ENCODE data around the gene RAB11A. TPM values are rescaled to one million over a fixed set of nuclear protein-coding genes. Genes with fewer than 3 reads are reported as not detected.

The RAB11A gene
- total RNA-seq, 1 donor from 2014 or later: 295 TPM

- no peak for DNase-seq (ENCODE audit: low read depth)
- TF ChIP-seq CTCF (IDR thresholded peaks at IDR 0.05; ENCODE audit: insufficient read depth, low read length, poor library complexity, severe bottlenecking): no peak
- no peaks in the 10 kb centered on the region for H3K27me3 ChIP-seq (ENCODE audit: control insufficient read depth, insufficient read depth, low read length)
- H3K36me3 ChIP-seq (ENCODE audit: control insufficient read depth, insufficient read depth, low read length): no peaks in the 10 kb centered on the region
- no peak overlapping the region for H3K4me3 ChIP-seq (ENCODE audit: low read depth, low read length)
Measured at GRCh38 chr15:65901336-65901735, 32.0 kb downstream of the RAB11A start.

- Histone ChIP-seq H3K27me3 (ENCODE audit: control insufficient read depth, insufficient read depth, low read length) (no peaks in the 10 kb centered on the region), H3K36me3 (ENCODE audit: control insufficient read depth, insufficient read depth, low read length) (no peaks in the 10 kb centered on the region), H3K4me3 (ENCODE audit: low read depth, low read length) (no peak overlapping the region)
- DNase-seq (ENCODE audit: low read depth): no peak
- no peak for TF ChIP-seq CTCF (IDR thresholded peaks at IDR 0.05; ENCODE audit: insufficient read depth, low read length, poor library complexity, severe bottlenecking)
Measured at GRCh38 chr15:65901836-65902235, 32.5 kb downstream of the RAB11A start.

GRCh38 chr15:65902373-65902772 lies 33.1 kb downstream of the RAB11A start:
- peak; percentile 73 for DNase-seq (ENCODE audit: low read depth)
- no peak for TF ChIP-seq CTCF (IDR thresholded peaks at IDR 0.05; ENCODE audit: insufficient read depth, low read length, poor library complexity, severe bottlenecking)
- Histone ChIP-seq H3K4me3 (ENCODE audit: low read depth, low read length) (no peak overlapping the region), H3K27me3 (ENCODE audit: control insufficient read depth, insufficient read depth, low read length) (no peaks in the 10 kb centered on the region), H3K36me3 (ENCODE audit: control insufficient read depth, insufficient read depth, low read length) (no peaks in the 10 kb centered on the region)

- Histone ChIP-seq H3K27me3 (ENCODE audit: control insufficient read depth, insufficient read depth, low read length) (no peaks in the 10 kb centered on the region), H3K36me3 (ENCODE audit: control insufficient read depth, insufficient read depth, low read length) (no peaks in the 10 kb centered on the region), H3K4me3 (ENCODE audit: low read depth, low read length) (no peak overlapping the region)
- no peak for DNase-seq (ENCODE audit: low read depth)
- TF ChIP-seq CTCF (IDR thresholded peaks at IDR 0.05; ENCODE audit: insufficient read depth, low read length, poor library complexity, severe bottlenecking): no peak
Measured at GRCh38 chr15:65903296-65904073, 34.2 kb downstream of the RAB11A start.

- TF ChIP-seq CTCF (IDR thresholded peaks at IDR 0.05; ENCODE audit: insufficient read depth, low read length, poor library complexity, severe bottlenecking): no peak
- Histone ChIP-seq H3K27me3 (ENCODE audit: control insufficient read depth, insufficient read depth, low read length) (no peaks in the 10 kb centered on the region), H3K36me3 (ENCODE audit: control insufficient read depth, insufficient read depth, low read length) (no peaks in the 10 kb centered on the region), H3K4me3 (ENCODE audit: low read depth, low read length) (no peak overlapping the region)
- no peak for DNase-seq (ENCODE audit: low read depth)
Measured at GRCh38 chr15:65904301-65904700, 35.0 kb downstream of the RAB11A start.

- Histone ChIP-seq H3K27me3 (ENCODE audit: control insufficient read depth, insufficient read depth, low read length) (no peaks in the 10 kb centered on the region), H3K36me3 (ENCODE audit: control insufficient read depth, insufficient read depth, low read length) (no peaks in the 10 kb centered on the region), H3K4me3 (ENCODE audit: low read depth, low read length) (no peak overlapping the region)
- TF ChIP-seq CTCF (IDR thresholded peaks at IDR 0.05; ENCODE audit: insufficient read depth, low read length, poor library complexity, severe bottlenecking): no peak
- DNase-seq (ENCODE audit: low read depth): no peak
Measured at GRCh38 chr15:65906396-65906795, 37.1 kb downstream of the RAB11A start.
